ENCODE results near the gene NAV2. TPM values are rescaled to one million over a fixed set of nuclear protein-coding genes. Genes with fewer than 3 reads are reported as not detected.

The NAV2 gene
- total and polyA plus RNA-seq, 11 donors = 7.6 to 46.5 (median 20.2) TPM

- 60 to 67% (median 64%) methylated on average over 7 of the region's 7 CpGs for WGBS, 4 donors
- TF ChIP-seq POLR2A (IDR thresholded peaks at IDR 0.05) (no peak), CTCF (IDR thresholded peaks at IDR 0.05) (peak in 5 of 12 donors; percentile 20 to 46 (median 27))
- Histone ChIP-seq H3K9me3 (no peaks in the 10 kb centered on the region), H3K27ac (peak overlapping the region in 9 of 12 donors; percentile 18 to 71 (median 52)), H3K4me1 (peaks cover 0 to 73% (median 25%) of the 10 kb centered on the region in 12 donors), H3K27me3 (no peaks in the 10 kb centered on the region), H3K36me3 (no peaks in the 10 kb centered on the region), H3K4me3 (no peak overlapping the region)
- intact Hi-C loops (cut with DNase I) = no loop called here
- DNase-seq (no peak), ATAC-seq (peak in 3 of 4 donors; percentile 27 to 56 (median 30))
These were observed 22.7 kb downstream of the NAV2 start for GRCh38 chr11:19735157-19735908.

- DNase-seq (no peak), ATAC-seq (peak in 3 of 4 donors; percentile 5 to 43 (median 38))
- Histone ChIP-seq H3K36me3 (no peaks in the 10 kb centered on the region), H3K27ac (peak overlapping the region in 8 of 12 donors; percentile 18 to 71 (median 52)), H3K9me3 (no peaks in the 10 kb centered on the region), H3K4me1 (peaks cover 0 to 73% (median 25%) of the 10 kb centered on the region in 12 donors), H3K27me3 (no peaks in the 10 kb centered on the region), H3K4me3 (no peak overlapping the region)
- 58 to 72% (median 64%) methylated on average over 2 of the region's 2 CpGs for WGBS, 4 donors
- intact Hi-C loops (cut with DNase I) = no loop called here
- TF ChIP-seq CTCF (IDR thresholded peaks at IDR 0.05) = no peak
- no peak for TF ChIP-seq POLR2A (IDR thresholded peaks at IDR 0.05)
These were observed 23.4 kb downstream of the NAV2 start for GRCh38 chr11:19735909-19736498.

GRCh38 chr11:19736831-19737230, 24.2 kb downstream of the NAV2 start:
- ATAC-seq = no peak
- intact Hi-C loops (cut with DNase I) = no loop called here

More at GRCh38 chr11:19736831-19737230, 24.2 kb downstream of the NAV2 start:
- H3K4me1 ChIP-seq = peaks cover 0 to 71% (median 25%) of the 10 kb centered on the region in 12 donors
- H3K27me3 ChIP-seq = no peaks in the 10 kb centered on the region
- H3K36me3 ChIP-seq = no peaks in the 10 kb centered on the region
- peak overlapping the region in 3 of 12 donors; percentile 52 to 71 (median 56) for H3K27ac ChIP-seq
- no peak for DNase-seq
- WGBS, 4 donors = 63 to 87% (median 75%) methylated on average over 3 of the region's 3 CpGs
- no peaks in the 10 kb centered on the region for H3K9me3 ChIP-seq
- no peak for TF ChIP-seq POLR2A (IDR thresholded peaks at IDR 0.05)
- no peak for TF ChIP-seq CTCF (IDR thresholded peaks at IDR 0.05)
- H3K4me3 ChIP-seq = no peak overlapping the region
